CD4-positive, CD25-positive, alpha-beta regulatory T cell (primary cell): ENCODE measurements around the gene ZNF408. TPM values are rescaled to one million over a fixed set of nuclear protein-coding genes. Genes with fewer than 3 reads are reported as not detected.
A peak's percentile ranks its signal among the peaks of the same experiment; 100 is the strongest.
"Not testable (repeated sequence)": the region's sequence is repeated elsewhere in the genome, so short reads cannot be mapped to it uniquely, and the experiment has no call there.

Experiments
- ATAC-seq, 2 donors: fragments of 150-1000 bp; cut with Tn5 transposase; one replicate each; pipeline ENCODE4 v1.10.0; 2021; ENCODE audit warnings: low read depth in 2 of 2, moderate number of reproducible peaks in 2 of 2, moderate library complexity in 1 of 2
- DNase-seq, 3 donors: peaks; one replicate each; pipeline versions ENCODE4 v3.0.0 to v3.0.0-alpha.2; 2012 to 2022; ENCODE audit warnings: mixed read lengths in 1 of 3
- H3K27ac ChIP-seq: one replicate; pipeline ENCODE4 v1.7.0; 2013; ENCODE audit warnings: mild to moderate bottlenecking, low read length; ENCODE audit not compliant: insufficient read depth, poor library complexity, severe bottlenecking
- H3K27me3 ChIP-seq: one replicate; pipeline ENCODE4 v1.7.0; 2013; ENCODE audit warnings: low read length; ENCODE audit not compliant: control insufficient read depth, insufficient read depth
- H3K36me3 ChIP-seq: one replicate; pipeline ENCODE4 v1.7.0; 2013; ENCODE audit warnings: mild to moderate bottlenecking, low read length, moderate library complexity; ENCODE audit not compliant: control insufficient read depth, insufficient read depth
- H3K4me1 ChIP-seq: 2 replicates; pipeline ENCODE4 v1.7.0; 2013; ENCODE audit warnings: mild to moderate bottlenecking, low read length; ENCODE audit not compliant: insufficient read depth, control insufficient read depth, poor library complexity, severe bottlenecking
- H3K4me3 ChIP-seq: one replicate; pipeline ENCODE4 v1.7.0; 2013; ENCODE audit warnings: low read depth, mild to moderate bottlenecking, low read length, moderate library complexity
- H3K9me3 ChIP-seq, 2 experiments: 1 replicate in 1 of 2; 2 replicates in 1 of 2; pipeline ENCODE4 v1.7.0; 2013; ENCODE audit warnings: low read length in 2 of 2, mild to moderate bottlenecking in 1 of 2, moderate library complexity in 1 of 2; ENCODE audit not compliant: control insufficient read depth in 2 of 2
- H3K27ac Mint-ChIP-seq, 3 donors: one replicate each; pipeline ENCODE4 v1.8.0; 2020 to 2022; ENCODE audit warnings: mild to moderate bottlenecking in 3 of 3, mixed read lengths in 3 of 3, moderate library complexity in 2 of 3
- H3K27me3 Mint-ChIP-seq: one replicate; pipeline ENCODE4 v1.8.0; 2022; ENCODE audit warnings: mild to moderate bottlenecking, mixed read lengths
- H3K36me3 Mint-ChIP-seq: one replicate; pipeline ENCODE4 v1.8.0; 2020; ENCODE audit warnings: mixed read lengths
- H3K4me1 Mint-ChIP-seq, 4 donors: one replicate each; pipeline ENCODE4 v1.8.0; 2020 to 2022; ENCODE audit warnings: mixed read lengths in 4 of 4, mild to moderate bottlenecking in 1 of 4
- H3K4me3 Mint-ChIP-seq, 4 donors: one replicate each; pipeline ENCODE4 v1.8.0; 2020 to 2022; ENCODE audit warnings: mild to moderate bottlenecking in 4 of 4, mixed read lengths in 4 of 4, moderate library complexity in 3 of 4
- H3K9me3 Mint-ChIP-seq, 7 donors: one replicate each; pipeline ENCODE4 v1.8.0; 2020 to 2022; ENCODE audit warnings: mixed read lengths in 7 of 7, mild to moderate bottlenecking in 3 of 7, moderate library complexity in 2 of 7
- polyA plus RNA-seq, 4 donors: library from polyadenylated mRNA; unstranded; fragments of 300-500 nt; fragmentation: Illumina TruSeq; gene quantifications; one replicate each; pipeline ENCODE4 v1.2.3, GENCODE V29; 2021
- total RNA-seq: library from RNA; stranded (reverse); gene quantifications from one replicate; pipeline ENCODE4 v1.2.3, GENCODE V29; 2022

ZNF408 gene
- total and polyA plus RNA-seq, 5 donors from 2014 or later = 6.3 to 12.9 (median 8.4) TPM

DNA sequence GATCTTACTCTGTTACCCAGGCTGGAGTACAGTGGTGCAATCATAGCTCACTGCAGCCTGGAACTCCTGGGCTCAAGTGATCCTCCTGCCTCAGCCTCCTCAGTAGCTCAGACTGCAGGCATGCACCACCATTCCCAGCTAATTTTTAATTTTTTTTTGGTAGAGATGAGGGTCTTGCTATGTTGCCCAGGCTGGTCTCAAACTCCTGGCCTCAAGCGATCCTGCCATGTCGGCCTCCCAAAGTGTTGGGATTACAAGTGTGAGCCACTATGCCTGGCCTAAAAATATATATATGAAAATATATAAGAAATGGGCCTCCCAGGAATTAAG is 17.0 kb downstream of the ZNF408 start:
- H3K27me3 Mint-ChIP-seq, H3K36me3 ChIP-seq, H3K36me3 Mint-ChIP-seq, DNase-seq, H3K9me3 ChIP-seq, H3K4me1 ChIP-seq, H3K27ac Mint-ChIP-seq, H3K27me3 ChIP-seq, H3K9me3 Mint-ChIP-seq, H3K4me3 ChIP-seq, ATAC-seq, H3K4me3 Mint-ChIP-seq, H3K27ac ChIP-seq: not testable (repeated sequence)
- peaks cover 0 to 11% (median 5%) of the 10 kb centered on the region in 4 donors for H3K4me1 Mint-ChIP-seq

GRCh38 chr11:46718155-46719019 is 17.6 kb downstream of the ZNF408 start:
- H3K36me3 ChIP-seq = no peaks in the 10 kb centered on the region
- ATAC-seq (peak in 1 of 2 donors; percentile 64), DNase-seq (peak in 1 of 3 donors; percentile 64)
- no peaks in the 10 kb centered on the region for H3K9me3 Mint-ChIP-seq
- H3K9me3 ChIP-seq = no peaks in the 10 kb centered on the region
- H3K27ac Mint-ChIP-seq = peak overlapping the region; percentile 40 to 78 (median 71)
- H3K27me3 ChIP-seq = no peaks in the 10 kb centered on the region
- H3K27ac ChIP-seq = no peak overlapping the region
- no peak overlapping the region for H3K4me3 ChIP-seq
- H3K4me1 ChIP-seq = peaks cover 9% of the 10 kb centered on the region
- no peak overlapping the region for H3K4me3 Mint-ChIP-seq
- H3K4me1 Mint-ChIP-seq = peaks cover 0 to 11% (median 5%) of the 10 kb centered on the region in 4 donors
- H3K36me3 Mint-ChIP-seq = no peaks in the 10 kb centered on the region
- H3K27me3 Mint-ChIP-seq = no peaks in the 10 kb centered on the region

DNA sequence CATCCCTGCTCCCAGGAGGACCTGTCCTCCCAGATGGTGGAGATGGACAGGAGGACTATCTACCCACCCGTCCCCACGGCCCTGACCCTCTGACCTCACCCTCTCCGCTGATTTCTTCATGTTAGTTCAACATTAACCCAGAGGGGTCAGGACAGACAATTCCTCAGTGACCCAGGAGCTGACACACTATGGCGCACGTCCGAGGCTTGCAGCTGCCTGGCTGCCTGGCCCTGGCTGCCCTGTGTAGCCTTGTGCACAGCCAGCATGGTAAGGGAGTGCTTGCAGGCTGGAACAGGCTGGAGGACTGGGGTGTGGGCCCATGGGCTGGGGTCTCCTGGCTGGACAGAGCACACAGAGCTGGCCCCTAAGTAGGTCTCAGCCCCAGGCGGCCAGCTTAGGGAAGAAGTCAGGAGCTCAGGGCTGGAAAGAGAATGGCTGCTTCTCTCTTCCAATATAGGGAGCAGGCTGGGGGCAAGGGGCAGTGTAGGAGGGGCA is 18.3 kb downstream of the ZNF408 start, which contains the start of gene F2:
TSS of gene F2 (plus strand) at position 166 of the 495 bp plus-strand sequence. CDS start at position 189, 23 bp downstream.
- H3K4me3 Mint-ChIP-seq = no peak within 1 kb of the TSS
- no peaks in the 10 kb centered on the region for H3K36me3 Mint-ChIP-seq
- Histone ChIP-seq H3K9me3 (no peaks in the 10 kb centered on the region), H3K4me3 (no peak within 1 kb of the TSS), H3K4me1 (peaks cover 9% of the 10 kb centered on the region), H3K27ac (no peak within 1 kb of the TSS), H3K36me3 (no peaks in the 10 kb centered on the region), H3K27me3 (no peaks in the 10 kb centered on the region)
- H3K9me3 Mint-ChIP-seq = no peaks in the 10 kb centered on the region
- peaks cover 0 to 11% (median 5%) of the 10 kb centered on the region in 4 donors for H3K4me1 Mint-ChIP-seq
- no peak for ATAC-seq
- no peak for DNase-seq
- peak within 1 kb of the TSS; percentile 40 to 78 (median 71) for H3K27ac Mint-ChIP-seq
- no peaks in the 10 kb centered on the region for H3K27me3 Mint-ChIP-seq

DNA sequence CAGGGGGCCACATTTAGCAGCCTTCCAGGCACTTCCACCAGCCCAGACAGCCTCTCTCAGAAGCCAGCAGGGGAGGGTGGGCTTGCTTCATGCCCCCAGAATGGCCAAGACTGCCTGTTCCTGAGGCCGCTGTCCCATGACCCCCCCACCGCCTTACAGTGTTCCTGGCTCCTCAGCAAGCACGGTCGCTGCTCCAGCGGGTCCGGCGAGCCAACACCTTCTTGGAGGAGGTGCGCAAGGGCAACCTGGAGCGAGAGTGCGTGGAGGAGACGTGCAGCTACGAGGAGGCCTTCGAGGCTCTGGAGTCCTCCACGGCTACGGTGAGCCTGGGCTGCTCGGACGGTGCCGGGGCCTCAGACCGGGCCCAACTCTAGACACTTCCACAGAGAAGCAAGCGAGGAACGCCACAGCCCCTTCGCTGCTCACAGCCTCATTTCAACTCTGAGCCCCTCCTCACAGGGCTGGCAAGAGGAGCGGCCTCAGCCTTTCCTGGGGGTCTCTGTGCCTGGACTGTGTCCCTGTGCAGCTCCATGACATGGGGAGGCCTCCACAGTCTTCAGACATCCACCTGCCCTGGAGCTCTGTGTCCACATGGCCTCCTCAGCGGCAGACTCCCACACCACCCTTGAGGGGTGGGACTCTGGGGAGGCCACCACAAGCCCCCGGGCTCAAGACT is 18.9 kb downstream of the ZNF408 start:
- Histone ChIP-seq H3K4me3 (no peak overlapping the region), H3K27ac (no peak overlapping the region), H3K36me3 (no peaks in the 10 kb centered on the region), H3K9me3 (no peaks in the 10 kb centered on the region), H3K27me3 (no peaks in the 10 kb centered on the region), H3K4me1 (peaks cover 9% of the 10 kb centered on the region)
- no peaks in the 10 kb centered on the region for H3K36me3 Mint-ChIP-seq
- no peak for DNase-seq
- H3K4me3 Mint-ChIP-seq = no peak overlapping the region
- peaks cover 0 to 11% (median 5%) of the 10 kb centered on the region in 4 donors for H3K4me1 Mint-ChIP-seq
- ATAC-seq = no peak
- H3K9me3 Mint-ChIP-seq = no peaks in the 10 kb centered on the region
- no peak overlapping the region for H3K27ac Mint-ChIP-seq
- no peaks in the 10 kb centered on the region for H3K27me3 Mint-ChIP-seq

DNA sequence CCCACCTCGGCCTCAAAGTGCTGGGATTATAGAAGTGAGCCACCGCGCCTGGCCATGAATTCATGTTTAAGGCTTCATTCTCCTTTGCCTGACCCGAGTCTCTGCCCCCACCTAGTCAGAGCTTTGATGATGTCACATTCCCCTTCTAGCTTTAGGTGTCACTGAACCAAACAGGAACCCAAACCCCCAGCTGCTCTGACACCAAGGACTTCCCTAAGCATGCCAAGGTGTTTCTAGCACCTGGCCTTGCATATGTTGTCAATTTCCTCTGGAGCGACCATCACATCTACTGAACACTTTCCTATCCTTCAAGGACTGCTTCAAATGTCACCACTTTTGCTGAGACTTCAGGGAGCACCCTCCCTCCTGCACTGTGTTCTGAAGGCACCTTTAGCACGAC is 20.5 kb downstream of the ZNF408 start:
- ATAC-seq = no peak
- no peaks in the 10 kb centered on the region for H3K9me3 Mint-ChIP-seq

GRCh38 chr11:46722566-46723358 is 21.9 kb downstream of the ZNF408 start:
- Mint-ChIP-seq H3K4me3 (no peak overlapping the region), H3K27ac (peak overlapping the region in 1 of 3 donors; percentile 87), H3K4me1 (peaks cover 0 to 11% (median 5%) of the 10 kb centered on the region in 4 donors), H3K9me3 (no peaks in the 10 kb centered on the region), H3K27me3 (no peaks in the 10 kb centered on the region), H3K36me3 (no peaks in the 10 kb centered on the region)
- ATAC-seq (no peak), DNase-seq (no peak)
- Histone ChIP-seq H3K4me3 (no peak overlapping the region), H3K36me3 (no peaks in the 10 kb centered on the region), H3K27ac (no peak overlapping the region), H3K9me3 (no peaks in the 10 kb centered on the region), H3K27me3 (no peaks in the 10 kb centered on the region), H3K4me1 (peaks cover 9% of the 10 kb centered on the region)

More for the DNA sequence above, 20.5 kb downstream of the ZNF408 start:
- H3K27me3 Mint-ChIP-seq = no peaks in the 10 kb centered on the region
- Histone ChIP-seq H3K27ac (no peak overlapping the region), H3K36me3 (no peaks in the 10 kb centered on the region), H3K27me3 (no peaks in the 10 kb centered on the region), H3K4me1 (peaks cover 9% of the 10 kb centered on the region), H3K9me3 (no peaks in the 10 kb centered on the region), H3K4me3 (no peak overlapping the region)
- DNase-seq = no peak
- H3K4me1 Mint-ChIP-seq = peaks cover 0 to 11% (median 5%) of the 10 kb centered on the region in 4 donors
- no peak overlapping the region for H3K4me3 Mint-ChIP-seq
- H3K36me3 Mint-ChIP-seq = no peaks in the 10 kb centered on the region
- no peak overlapping the region for H3K27ac Mint-ChIP-seq

DNA sequence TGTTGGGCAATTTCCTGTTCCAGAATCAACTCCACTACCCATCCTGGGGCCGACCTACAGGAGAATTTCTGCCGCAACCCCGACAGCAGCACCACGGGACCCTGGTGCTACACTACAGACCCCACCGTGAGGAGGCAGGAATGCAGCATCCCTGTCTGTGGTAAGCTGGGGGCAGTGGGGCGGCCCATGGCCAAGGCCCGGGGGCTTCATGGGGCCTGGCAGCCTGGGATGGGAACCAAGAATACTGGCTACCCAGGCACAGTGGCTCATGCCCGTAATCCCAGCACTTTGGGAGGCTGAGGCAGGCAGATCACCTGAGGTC is 22.5 kb downstream of the ZNF408 start:
- Mint-ChIP-seq H3K4me1 (peaks cover 0 to 8% (median 3%) of the 10 kb centered on the region in 4 donors), H3K9me3 (no peaks in the 10 kb centered on the region), H3K4me3 (no peak overlapping the region), H3K27me3 (no peaks in the 10 kb centered on the region), H3K36me3 (no peaks in the 10 kb centered on the region), H3K27ac (no peak overlapping the region)
- no peaks in the 10 kb centered on the region for H3K36me3 ChIP-seq
- no peaks in the 10 kb centered on the region for H3K27me3 ChIP-seq
- H3K4me3 ChIP-seq = no peak overlapping the region
- H3K27ac ChIP-seq = no peak overlapping the region
- DNase-seq (no peak), ATAC-seq (no peak)
- peaks cover 4% of the 10 kb centered on the region for H3K4me1 ChIP-seq
- H3K9me3 ChIP-seq = no peaks in the 10 kb centered on the region
